Central memory CD4-positive, alpha-beta T cell (primary cell): ENCODE measurements around the gene PUS3.

Experiments used
- DNase-seq: peaks from one replicate; pipeline ENCODE4 v3.0.0; 2022
- total RNA-seq, 3 experiments: gene quantifications; one replicate each; lab custom pipeline; 2026; lab: John Stamatoyannopoulos, UW

Gene PUS3, protein sequence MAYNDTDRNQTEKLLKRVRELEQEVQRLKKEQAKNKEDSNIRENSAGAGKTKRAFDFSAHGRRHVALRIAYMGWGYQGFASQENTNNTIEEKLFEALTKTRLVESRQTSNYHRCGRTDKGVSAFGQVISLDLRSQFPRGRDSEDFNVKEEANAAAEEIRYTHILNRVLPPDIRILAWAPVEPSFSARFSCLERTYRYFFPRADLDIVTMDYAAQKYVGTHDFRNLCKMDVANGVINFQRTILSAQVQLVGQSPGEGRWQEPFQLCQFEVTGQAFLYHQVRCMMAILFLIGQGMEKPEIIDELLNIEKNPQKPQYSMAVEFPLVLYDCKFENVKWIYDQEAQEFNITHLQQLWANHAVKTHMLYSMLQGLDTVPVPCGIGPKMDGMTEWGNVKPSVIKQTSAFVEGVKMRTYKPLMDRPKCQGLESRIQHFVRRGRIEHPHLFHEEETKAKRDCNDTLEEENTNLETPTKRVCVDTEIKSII
- 5.6 to 34.4 (median 20.5) reads per million in 3 experiments for total RNA-seq

DNA sequence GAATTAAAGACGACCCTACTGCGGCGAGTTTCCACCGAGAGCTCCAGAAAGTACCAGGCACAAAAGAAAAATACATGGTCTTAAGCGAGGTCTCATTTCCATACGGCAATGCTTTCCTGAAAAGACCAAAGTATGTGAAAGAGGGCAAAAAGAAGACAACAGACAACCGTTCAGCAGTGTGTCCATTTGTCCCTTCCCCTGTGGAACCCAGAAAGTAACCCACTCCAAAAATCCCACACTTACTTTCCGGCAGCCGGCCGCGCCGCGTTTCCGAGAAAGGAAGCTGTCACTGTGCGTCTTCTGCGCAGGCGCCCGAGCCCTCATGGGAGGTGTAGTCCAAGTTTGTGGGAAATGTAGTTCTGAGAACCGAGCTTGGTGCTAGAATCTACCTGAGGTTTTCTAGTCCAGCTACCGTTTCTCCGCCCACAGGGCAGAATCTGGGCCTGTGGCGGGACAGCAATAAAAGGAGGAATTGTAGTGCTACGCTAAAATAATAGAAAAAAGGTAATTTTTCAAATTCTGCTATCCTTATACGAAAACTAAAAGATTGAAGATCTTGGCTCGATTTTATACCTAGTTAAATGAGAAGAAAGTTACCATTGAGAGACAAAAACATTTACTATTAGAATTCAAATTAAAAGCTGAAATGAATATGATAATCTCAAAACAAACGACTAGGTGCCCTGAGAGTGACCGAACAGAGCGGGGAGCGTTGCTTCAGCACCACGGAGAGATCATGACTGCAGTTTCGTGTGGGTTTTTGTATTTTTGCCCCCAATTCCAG lies at the start of gene PUS3:
PUS3 (minus strand) TSS at position 280 of the 784 bp plus-strand sequence. CDS start 6,922 bp downstream, outside the sequence.
- DNase-seq: peak; percentile 82

DNA sequence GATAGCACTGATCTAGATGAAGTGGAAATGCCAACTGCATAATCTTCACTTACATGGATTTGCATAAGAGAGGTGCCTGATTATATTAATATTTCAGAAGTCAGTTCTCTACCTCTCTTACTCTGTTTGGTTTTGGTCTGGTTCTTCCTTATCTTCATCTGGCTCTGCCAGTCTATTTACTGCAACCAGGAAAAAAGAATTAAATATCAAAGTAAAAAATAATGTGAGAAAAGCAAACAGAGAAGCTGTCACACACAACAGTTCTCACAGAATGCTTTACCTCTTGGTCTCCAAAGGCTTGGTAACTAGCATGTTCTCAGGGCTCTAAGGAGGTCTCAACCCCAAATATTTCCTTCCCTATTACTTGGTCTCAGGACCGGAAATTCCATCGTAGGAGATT lies 49.6 kb upstream of the PUS3 start:
- DNase-seq: no peak

DNA sequence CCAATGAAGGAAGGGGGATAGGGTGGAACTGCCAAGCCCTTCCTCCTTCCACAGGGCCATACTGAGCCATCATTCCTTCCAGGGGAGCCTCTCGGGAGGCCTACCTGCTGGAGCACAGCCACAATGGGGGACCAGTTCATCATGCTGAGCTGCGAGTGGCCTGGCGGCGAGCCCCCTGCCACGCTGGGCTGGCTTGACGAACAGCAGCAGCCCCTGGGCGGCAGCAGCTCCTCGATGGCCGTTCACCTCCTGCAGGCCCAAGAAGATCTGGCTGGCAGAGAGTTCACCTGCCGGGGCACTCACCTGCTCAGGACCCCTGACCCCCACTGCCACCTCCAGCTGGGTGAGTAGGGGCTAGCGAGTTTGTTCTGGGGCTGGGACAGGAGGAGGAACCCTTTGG lies 48.7 kb upstream of the PUS3 start:
- no peak for DNase-seq

DNA sequence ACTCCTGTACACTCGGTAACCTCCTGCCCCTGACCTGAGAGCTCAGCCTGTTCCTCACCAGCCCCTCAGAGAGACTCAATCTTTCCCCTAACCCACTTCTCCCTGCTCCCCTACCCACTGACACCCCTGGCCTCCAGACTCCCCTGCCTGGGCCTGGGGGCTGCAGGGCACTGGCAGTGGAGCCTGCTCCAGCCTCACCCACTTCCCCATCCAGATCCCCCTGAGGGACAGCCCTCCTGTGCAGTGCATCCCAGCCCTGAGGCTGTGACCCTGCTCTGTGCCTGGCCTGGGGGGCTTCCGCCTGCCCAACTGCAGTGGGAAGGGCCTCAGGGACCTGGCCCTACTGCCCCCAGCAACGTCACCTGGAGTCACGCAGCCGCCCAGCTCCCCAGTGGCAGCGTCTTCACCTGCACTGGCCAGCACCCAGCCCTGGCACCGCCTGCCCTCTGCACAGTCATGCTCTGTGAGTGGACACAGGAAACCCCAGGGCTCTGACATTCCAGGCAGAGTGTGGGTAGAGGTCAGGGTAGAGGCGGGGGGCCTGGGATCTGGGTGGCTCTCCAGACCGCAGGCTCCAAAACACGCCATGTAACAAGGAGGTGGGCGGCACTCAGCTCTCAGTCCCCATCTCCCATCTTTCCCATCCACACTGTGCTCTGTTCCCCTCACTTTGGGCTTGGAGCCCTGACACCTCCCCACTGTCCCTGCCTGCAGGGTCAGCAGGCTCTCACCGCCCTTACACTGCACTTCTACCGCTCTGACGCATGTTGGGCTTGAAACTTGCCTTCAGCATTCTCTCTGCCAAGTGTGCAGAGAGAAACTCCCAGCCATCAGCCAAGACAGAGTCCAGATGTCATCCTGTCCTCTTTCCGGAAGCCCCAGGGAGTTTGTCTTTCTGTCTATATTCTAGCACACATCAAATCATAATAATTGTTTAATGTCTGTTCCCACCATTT lies 48.0 kb upstream of the PUS3 start:
- DNase-seq: no peak

DNA sequence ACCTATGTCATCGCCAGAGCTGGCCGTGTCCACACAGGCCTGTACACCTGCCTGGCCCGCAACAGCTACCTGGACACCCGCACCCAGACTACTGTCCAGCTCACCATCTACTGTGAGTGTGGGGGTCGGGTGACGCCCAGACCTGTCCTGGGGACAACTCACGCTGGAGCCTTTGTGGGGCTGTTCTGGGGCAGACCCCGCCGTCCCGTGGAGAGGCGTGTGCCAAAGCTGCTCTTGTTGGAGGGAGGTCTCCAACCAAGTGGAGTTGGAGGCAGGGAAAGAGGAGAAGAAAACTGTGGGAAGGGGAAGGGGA lies 47.1 kb upstream of the PUS3 start:
- no peak for DNase-seq

DNA sequence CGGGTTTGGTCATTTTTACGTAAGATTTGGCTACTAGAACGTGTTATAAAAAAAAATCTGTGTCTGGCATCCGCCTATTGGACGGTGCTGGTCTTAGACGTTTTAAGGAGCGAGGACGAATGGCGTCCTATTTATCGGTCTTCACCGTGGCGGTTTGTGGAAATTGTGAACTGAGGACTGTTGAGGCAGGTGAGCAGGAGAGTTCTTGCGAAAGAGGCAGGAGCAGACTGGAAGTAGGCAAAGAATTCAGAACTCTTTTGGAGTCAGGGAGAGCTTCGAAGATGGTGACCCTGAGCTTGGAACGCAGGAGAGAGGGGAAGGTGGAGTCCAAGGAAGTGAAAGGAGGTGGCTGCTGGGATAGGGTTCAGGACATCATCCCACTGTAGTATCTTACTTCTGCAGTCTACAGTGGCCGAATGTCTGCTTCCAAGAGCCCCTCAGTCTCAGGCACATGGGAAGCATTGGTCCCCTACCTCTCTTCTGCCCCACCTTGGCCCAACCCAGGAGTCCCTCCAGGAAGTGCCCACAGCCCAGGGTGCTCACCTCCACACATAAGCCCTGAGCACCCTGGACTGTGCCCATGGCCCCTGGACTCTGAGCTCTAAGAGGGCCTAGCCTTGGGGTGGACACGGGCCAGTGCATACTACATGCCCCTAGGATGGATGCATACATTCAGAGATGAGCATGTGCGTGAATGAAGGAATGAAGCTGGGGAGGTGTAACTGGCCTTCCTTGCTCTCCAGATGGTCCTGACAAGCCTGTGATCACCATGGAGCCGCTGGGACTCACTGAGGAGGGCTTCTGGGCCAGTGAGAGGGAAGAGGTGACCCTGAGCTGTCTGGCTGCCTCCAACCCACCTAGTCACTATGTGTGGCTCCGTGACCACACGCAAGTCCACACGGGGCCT lies 46.5 kb upstream of the PUS3 start:
- no peak for DNase-seq

DNA sequence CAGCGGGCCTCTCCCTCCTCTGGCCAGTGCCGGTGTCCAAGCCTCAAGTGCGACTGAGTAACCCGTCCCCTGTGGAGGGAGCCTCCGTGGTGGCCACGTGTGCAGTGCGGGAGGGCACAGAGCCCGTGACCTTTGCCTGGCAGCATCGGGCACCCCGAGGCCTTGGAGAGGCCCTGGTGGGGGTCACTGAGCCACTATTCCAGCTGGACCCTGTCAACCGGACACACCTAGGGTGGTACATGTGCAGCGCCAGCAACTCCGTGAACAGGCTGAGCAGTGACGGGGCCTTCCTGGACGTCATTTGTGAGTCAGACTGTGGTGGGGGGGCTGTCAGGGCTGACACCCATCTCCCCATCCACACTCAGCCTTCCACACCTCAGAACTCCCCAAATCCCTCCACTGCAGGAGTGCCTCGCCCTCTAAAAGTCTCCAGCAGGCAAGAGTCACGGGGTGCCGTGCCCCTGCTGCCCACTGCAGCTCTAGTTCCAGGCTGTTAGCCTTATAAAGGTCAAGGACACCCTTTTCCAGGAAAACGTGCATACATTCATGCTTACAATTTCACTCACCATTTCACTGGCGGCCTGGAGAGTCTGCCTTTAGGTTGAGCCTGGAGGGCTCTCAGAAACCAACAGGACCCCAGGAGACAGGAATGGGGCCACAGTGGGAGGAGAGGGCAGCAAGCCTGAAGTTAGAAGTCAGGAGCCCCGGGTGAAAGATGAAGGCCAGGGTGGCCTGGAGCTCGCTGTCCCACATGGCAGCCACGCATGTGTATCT lies 45.5 kb upstream of the PUS3 start:
- DNase-seq: no peak

DNA sequence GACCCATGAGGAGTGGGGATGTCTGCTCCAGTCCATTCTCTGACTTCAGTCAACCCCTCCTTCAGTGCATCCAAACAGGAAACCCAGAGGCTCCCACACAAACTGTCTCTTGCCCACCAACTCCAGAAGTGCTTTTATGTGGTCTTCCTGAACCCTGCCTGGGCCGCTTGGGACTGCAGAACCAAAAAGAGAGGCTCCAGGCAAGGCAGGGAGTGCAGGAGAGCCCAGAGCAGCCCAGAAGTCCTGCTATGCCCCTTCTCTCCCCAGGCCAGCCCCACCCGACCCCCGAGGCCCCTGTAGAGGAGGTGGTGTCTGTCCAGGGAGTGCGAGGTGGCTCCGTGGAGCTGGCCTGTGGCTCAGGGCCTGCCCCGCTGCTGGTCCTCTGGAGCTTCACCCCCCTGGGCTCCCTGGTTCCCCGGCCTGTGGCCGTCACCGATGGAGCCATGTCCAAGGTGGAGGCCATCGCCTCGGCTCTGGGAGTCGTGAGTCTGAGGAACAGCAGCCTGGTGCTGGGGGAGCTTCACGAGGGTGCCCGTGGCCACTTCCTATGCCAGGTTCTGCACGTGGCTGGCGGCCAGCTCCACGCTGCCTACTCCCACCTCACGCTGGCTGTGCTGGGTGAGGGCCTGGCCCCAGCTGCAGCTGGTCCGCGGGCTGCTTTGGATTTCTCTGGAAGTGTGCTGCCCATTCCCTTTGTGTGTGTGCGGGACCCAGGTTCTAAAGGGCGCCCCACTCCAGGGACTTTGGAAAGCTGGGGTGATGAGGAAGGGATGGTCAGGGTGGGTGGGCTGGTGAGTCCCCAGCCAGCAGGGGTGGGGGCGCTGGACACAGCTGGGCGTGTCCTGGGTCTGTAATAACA lies 44.6 kb upstream of the PUS3 start:
- DNase-seq: no peak

DNA sequence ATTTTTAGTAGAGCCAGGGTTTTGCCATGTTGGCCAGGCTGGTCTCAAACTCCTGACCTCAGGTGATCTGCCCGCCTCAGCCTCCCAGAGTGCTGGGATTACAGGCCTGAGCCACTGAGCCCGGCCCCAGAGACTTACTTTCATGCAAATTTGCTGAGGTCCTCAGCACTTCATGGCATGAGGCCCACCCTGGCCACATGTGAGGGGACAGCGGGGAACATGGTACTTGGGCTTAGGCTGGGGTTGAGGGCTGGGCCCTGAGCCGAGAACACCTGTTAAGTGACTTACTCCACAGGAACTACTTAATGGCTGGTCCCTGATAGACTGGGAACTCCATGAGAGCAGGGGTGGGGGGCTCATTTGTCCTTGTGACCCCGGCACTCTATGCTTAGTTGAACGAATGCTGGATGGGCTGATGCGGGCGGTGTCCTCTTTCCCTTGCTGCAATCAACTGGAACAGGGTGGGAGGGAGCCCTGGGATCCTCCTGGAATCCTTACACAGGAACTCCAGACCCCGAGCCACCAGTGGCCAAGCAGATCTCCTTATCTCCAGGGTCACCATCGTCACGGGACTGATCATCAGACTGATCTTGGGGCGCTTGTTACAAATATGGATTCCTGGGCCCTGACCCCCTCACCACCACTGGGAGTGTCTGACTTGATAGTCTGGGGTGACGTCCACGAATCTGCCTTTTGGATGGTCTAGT lies 43.9 kb upstream of the PUS3 start:
- DNase-seq: no peak

DNA sequence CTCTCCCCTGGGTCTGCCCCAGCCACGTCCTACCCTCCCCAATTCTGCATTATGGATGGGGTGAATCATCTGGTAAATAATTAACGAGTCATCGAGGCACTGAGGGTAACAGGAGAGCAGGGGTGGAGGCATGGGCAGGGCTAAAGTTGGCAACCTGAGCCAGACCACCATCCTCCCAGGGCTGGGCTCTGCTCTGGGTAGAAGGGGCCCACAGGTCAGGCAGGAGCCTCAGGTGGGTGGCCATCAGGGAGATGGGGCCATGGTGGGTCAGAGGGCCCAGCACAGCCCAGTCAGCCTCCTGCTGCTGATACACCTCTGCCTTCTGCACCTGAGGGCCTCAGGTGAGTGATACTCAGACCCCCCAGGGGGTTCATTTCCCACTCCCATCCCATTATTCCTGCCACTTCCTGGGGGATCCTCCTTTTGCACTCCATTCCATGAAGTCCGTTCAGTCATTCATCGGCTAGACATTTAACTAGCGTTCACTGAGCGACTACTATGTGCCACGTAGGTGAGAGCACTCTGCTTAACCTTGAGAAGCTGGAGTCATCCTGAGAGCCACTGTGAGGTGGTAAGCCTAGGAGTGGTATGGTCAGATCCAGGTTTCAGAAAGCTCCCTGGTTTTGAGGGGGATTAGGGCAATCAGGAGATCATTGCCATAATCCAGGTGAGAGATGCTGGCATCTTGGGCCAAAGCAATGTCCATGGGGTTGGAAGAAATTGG lies 43.0 kb upstream of the PUS3 start, which contains the start of gene VSIG10L2:
VSIG10L2 (plus strand) TSS at position 248 of the 724 bp plus-strand sequence; CDS start at position 260, 12 bp downstream.
- no peak for DNase-seq

DNA sequence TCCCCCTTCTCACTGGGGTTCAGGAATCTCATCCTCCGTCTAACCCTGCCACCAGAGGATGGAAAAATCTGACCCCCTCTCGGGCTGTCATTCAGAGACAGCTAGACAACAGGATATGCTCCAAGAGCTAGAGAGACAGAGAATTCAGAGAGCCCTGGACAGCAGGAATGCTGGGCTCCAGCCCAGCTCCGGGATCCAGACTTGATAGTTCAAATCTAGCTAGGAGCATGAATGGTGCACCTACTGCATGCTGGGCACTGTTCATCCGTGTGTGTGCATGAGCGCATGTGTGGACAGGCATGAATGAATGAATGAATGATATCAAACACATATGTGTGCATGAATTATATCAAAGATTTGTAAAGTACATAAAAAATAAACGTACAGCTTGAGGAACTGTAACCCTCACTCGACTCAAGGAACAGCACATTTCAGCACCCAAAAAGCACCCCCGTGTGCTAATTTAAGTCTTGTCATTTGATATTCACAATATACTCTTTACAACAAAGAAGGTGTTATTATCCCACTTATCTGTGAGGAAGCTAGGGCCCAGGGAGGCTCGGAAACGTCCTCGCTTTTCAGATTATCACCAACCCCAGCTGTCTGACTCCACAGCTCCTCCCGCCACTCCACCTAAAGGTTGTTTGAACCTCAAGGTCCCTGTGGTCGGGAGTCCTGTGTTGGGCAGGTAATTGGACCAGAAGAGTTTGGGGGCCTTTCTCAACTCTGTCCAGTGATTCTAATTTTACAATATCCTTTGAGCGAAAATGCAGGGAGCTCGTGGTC lies 42.2 kb upstream of the PUS3 start:
- DNase-seq: no peak

DNA sequence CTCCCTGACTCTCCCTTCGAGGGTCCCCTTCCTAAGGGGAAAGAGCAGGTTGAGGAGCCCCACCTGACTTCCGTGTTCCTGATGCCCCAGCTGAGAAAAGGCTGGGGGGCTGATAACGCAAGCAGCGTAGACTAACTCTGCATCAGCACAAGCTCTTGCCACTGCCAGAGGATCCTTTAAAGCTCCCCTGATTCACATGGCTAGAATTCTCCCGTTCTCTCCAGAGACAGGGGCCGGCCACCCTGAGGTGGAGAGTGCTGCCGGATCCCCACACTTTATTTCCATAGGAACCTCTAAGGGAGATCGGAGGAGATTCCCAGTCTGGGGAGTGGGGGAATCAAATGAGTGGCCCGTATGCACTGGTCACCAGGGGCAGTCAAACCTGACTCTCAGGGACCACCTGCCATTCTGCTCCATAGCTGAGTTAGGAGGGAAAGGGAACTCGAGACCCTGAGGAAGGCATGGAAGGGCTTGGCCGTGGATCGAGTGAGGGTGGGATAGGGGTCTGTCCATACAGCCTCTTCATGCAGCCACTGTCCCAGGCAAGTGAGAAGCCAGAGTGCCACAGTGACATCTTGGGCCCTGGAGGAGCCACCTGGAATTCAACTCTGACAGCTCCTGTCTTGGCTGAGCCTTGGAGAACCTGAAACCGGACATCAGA lies 41.5 kb upstream of the PUS3 start:
- no peak for DNase-seq

DNA sequence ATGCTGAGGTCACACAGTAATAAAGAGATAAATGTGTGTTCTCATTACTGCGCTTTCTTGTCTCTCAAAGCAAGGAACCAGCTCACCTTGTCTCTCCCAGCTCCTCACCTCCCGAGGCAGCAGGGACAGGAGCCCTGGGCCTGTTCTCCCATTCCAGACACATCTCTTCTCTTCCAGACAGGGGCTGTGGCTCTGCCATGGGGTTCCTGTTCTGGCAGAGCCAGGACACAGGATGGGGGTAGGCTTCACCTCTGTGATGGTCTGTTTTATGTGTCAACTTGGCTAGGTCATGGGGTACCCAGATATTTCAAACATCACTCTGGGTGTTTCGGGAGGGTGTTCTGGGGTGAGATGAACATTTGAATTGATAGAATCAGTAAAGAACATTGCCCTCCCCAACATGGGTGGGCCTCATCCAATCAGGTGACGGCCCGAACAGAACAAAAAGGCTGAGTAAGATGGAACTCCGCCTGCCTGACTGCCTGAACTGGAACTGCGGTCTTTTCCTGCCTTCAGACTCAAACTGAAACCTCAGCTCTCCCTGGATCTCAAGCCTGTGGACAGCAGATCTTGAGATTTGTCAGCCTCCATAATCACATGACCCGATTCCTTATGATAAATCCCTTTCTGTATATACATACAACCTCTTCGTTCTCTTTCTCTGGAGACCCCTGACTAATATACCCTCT lies 40.8 kb upstream of the PUS3 start:
- DNase-seq: no peak

DNA sequence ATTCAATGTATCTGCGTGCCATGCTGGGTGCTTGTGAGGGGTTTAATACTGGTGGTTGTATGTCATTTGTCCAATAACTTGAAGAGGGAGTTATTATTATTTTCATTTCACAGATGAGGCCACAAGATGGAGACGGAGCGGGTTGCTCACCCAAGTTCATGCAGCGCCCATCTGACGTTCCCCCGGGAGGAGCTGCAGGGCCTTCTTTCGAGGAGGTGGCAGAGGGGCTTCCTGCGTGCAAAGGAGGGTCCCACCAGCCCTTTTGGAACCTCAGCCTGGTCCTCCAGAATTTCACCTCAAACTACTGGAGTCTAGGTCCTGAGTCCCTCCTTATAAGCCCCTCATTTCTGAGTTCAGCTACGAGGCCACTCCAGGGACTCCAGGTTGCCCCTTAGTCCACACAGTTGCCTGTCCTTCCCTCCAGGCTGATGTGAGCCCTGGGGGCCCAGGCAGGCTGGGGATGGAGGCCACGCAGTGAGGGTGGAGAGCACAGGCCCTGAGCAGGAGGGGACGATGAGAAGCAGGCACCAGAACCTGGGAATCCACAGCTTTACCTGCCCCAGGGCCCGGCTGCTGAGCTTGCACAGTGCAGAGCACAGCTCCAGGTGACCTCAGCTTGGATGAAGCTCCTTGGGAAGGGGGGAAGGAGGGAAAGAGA lies 39.9 kb upstream of the PUS3 start:
- DNase-seq: no peak
